CD4-positive, CD25-positive, alpha-beta regulatory T cell (primary cell): Measurements from ENCODE around the gene HIC1. TPM values are rescaled to one million over a fixed set of nuclear protein-coding genes. Genes with fewer than 3 reads are reported as not detected.

Experiments
- ATAC-seq, 2 donors: fragments of 150-1000 bp; cut with Tn5 transposase; one replicate each; pipeline ENCODE4 v1.10.0; 2021; ENCODE audit warnings: low read depth in 2 of 2, moderate number of reproducible peaks in 2 of 2, moderate library complexity in 1 of 2
- DNase-seq, 3 donors: peaks; one replicate each; pipeline versions ENCODE4 v3.0.0 to v3.0.0-alpha.2; 2012 to 2022; ENCODE audit warnings: mixed read lengths in 1 of 3
- H3K27ac ChIP-seq: one replicate; pipeline ENCODE4 v1.7.0; 2013; ENCODE audit warnings: mild to moderate bottlenecking, low read length; ENCODE audit not compliant: insufficient read depth, poor library complexity, severe bottlenecking
- H3K27me3 ChIP-seq: one replicate; pipeline ENCODE4 v1.7.0; 2013; ENCODE audit warnings: low read length; ENCODE audit not compliant: control insufficient read depth, insufficient read depth
- H3K36me3 ChIP-seq: one replicate; pipeline ENCODE4 v1.7.0; 2013; ENCODE audit warnings: mild to moderate bottlenecking, low read length, moderate library complexity; ENCODE audit not compliant: control insufficient read depth, insufficient read depth
- H3K4me1 ChIP-seq: 2 replicates; pipeline ENCODE4 v1.7.0; 2013; ENCODE audit warnings: mild to moderate bottlenecking, low read length; ENCODE audit not compliant: insufficient read depth, control insufficient read depth, poor library complexity, severe bottlenecking
- H3K4me3 ChIP-seq: one replicate; pipeline ENCODE4 v1.7.0; 2013; ENCODE audit warnings: low read depth, mild to moderate bottlenecking, low read length, moderate library complexity
- H3K9me3 ChIP-seq, 2 experiments: 1 replicate in 1 of 2; 2 replicates in 1 of 2; pipeline ENCODE4 v1.7.0; 2013; ENCODE audit warnings: low read length in 2 of 2, mild to moderate bottlenecking in 1 of 2, moderate library complexity in 1 of 2; ENCODE audit not compliant: control insufficient read depth in 2 of 2
- H3K27ac Mint-ChIP-seq, 3 donors: one replicate each; pipeline ENCODE4 v1.8.0; 2020 to 2022; ENCODE audit warnings: mild to moderate bottlenecking in 3 of 3, mixed read lengths in 3 of 3, moderate library complexity in 2 of 3
- H3K27me3 Mint-ChIP-seq: one replicate; pipeline ENCODE4 v1.8.0; 2022; ENCODE audit warnings: mild to moderate bottlenecking, mixed read lengths
- H3K36me3 Mint-ChIP-seq: one replicate; pipeline ENCODE4 v1.8.0; 2020; ENCODE audit warnings: mixed read lengths
- H3K4me1 Mint-ChIP-seq, 4 donors: one replicate each; pipeline ENCODE4 v1.8.0; 2020 to 2022; ENCODE audit warnings: mixed read lengths in 4 of 4, mild to moderate bottlenecking in 1 of 4
- H3K4me3 Mint-ChIP-seq, 4 donors: one replicate each; pipeline ENCODE4 v1.8.0; 2020 to 2022; ENCODE audit warnings: mild to moderate bottlenecking in 4 of 4, mixed read lengths in 4 of 4, moderate library complexity in 3 of 4
- H3K9me3 Mint-ChIP-seq, 7 donors: one replicate each; pipeline ENCODE4 v1.8.0; 2020 to 2022; ENCODE audit warnings: mixed read lengths in 7 of 7, mild to moderate bottlenecking in 3 of 7, moderate library complexity in 2 of 7
- polyA plus RNA-seq, 4 donors: library from polyadenylated mRNA; unstranded; fragments of 300-500 nt; fragmentation: Illumina TruSeq; gene quantifications; one replicate each; pipeline ENCODE4 v1.2.3, GENCODE V29; 2021
- total RNA-seq: library from RNA; stranded (reverse); gene quantifications from one replicate; pipeline ENCODE4 v1.2.3, GENCODE V29; 2022

Gene HIC1
- total and polyA plus RNA-seq, 5 donors from 2014 or later: 0.14 to 1.3 (median 0.64) TPM; not detected in 1

DNA sequence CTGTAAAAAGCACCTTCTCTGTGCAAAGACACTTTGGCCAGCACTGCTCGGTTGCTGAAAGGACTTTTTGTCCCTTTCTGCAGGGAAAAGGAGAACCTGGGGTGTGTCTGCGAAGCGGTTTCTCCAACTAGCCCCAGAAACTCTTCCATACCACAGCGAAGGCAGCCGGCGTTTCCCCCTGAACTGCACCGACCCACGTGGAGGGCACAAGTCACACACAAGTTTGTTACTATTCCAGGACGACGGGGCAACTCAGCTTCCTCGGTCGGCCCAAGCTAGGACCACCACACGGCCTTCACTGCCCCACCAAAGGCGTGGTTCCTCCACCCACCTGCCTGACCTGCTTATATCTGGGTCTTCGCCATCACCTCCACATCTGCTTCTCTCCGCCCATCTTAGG lies 31.6 kb upstream of the HIC1 start:
- H3K4me1 Mint-ChIP-seq: peaks cover 0 to 18% (median 3%) of the 10 kb centered on the region in 4 donors

GRCh38 chr17:2023692-2024571 lies 31.0 kb upstream of the HIC1 start:
- H3K4me3 ChIP-seq: no peak overlapping the region
- H3K4me3 Mint-ChIP-seq: peak overlapping the region in 2 of 4 donors; percentile 72 to 81
- no peaks in the 10 kb centered on the region for H3K36me3 ChIP-seq
- peaks cover 35% of the 10 kb centered on the region for H3K4me1 ChIP-seq
- H3K27me3 Mint-ChIP-seq: peaks cover 71% of the 10 kb centered on the region
- peaks cover 7% of the 10 kb centered on the region for H3K27me3 ChIP-seq
- ATAC-seq: no peak
- H3K36me3 Mint-ChIP-seq: no peaks in the 10 kb centered on the region
- no peaks in the 10 kb centered on the region for H3K9me3 Mint-ChIP-seq
- peaks cover 0 to 18% (median 3%) of the 10 kb centered on the region in 4 donors for H3K4me1 Mint-ChIP-seq
- no peaks in the 10 kb centered on the region for H3K9me3 ChIP-seq
- H3K27ac Mint-ChIP-seq: no peak overlapping the region
- DNase-seq: peak in 1 of 3 donors; percentile 24
- H3K27ac ChIP-seq: no peak overlapping the region

More for the DNA sequence above, 31.6 kb upstream of the HIC1 start:
- H3K27ac Mint-ChIP-seq: peak overlapping the region in 1 of 3 donors; percentile 69
- ATAC-seq (no peak), DNase-seq (no peak)
- H3K4me1 ChIP-seq: peaks cover 35% of the 10 kb centered on the region
- no peaks in the 10 kb centered on the region for H3K36me3 Mint-ChIP-seq
- H3K27me3 ChIP-seq: peaks cover 7% of the 10 kb centered on the region
- H3K9me3 Mint-ChIP-seq: no peaks in the 10 kb centered on the region
- no peaks in the 10 kb centered on the region for H3K36me3 ChIP-seq
- peaks cover 69% of the 10 kb centered on the region for H3K27me3 Mint-ChIP-seq
- no peak overlapping the region for H3K4me3 ChIP-seq
- no peaks in the 10 kb centered on the region for H3K9me3 ChIP-seq
- H3K4me3 Mint-ChIP-seq: peak overlapping the region in 3 of 4 donors; percentile 39 to 68 (median 47)
- no peak overlapping the region for H3K27ac ChIP-seq

DNA sequence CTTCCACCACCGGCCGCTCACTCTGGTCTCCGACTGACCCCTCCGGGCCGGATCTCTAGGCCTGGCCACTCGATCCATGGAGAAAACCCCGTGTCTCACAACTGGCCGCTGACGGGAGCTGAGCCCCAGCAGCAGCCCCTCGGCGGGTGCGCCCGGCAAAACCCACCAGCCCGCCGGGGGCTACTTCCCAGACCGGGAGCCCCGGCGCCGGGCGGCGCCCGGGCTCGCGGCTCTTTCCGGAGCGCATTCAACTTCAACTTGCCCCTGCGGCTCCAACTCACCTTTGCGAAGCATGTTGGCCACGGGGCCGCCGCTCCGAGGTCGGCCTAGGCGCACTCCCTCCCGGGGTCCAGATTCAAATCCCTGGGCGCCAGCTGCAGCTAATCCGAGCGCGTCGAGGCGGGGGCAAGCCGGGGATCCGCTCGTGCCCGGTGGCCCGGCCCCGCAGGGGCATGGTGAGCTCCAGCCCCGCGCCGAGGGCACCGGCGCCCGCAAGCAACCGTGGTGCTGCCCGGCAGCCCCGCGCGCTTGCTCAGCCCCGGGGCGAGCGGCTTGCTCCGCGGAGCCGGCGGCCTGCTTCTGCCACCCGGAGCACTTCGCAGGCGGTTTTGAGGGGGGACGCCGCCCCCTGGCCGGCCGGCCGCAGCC lies 30.2 kb upstream of the HIC1 start:
- no peaks in the 10 kb centered on the region for H3K9me3 Mint-ChIP-seq
- H3K36me3 Mint-ChIP-seq: no peaks in the 10 kb centered on the region
- H3K27ac Mint-ChIP-seq: no peak overlapping the region
- H3K27me3 ChIP-seq: peaks cover 7% of the 10 kb centered on the region
- H3K9me3 ChIP-seq: no peaks in the 10 kb centered on the region
- DNase-seq (no peak), ATAC-seq (no peak)
- peaks cover 0 to 18% (median 3%) of the 10 kb centered on the region in 4 donors for H3K4me1 Mint-ChIP-seq
- H3K4me3 ChIP-seq: no peak overlapping the region
- H3K36me3 ChIP-seq: no peaks in the 10 kb centered on the region
- peaks cover 38% of the 10 kb centered on the region for H3K4me1 ChIP-seq
- peaks cover 75% of the 10 kb centered on the region for H3K27me3 Mint-ChIP-seq
- no peak overlapping the region for H3K27ac ChIP-seq
- H3K4me3 Mint-ChIP-seq: peak overlapping the region in 3 of 4 donors; percentile 58 to 86 (median 81)

GRCh38 chr17:2025220-2025621 lies 29.7 kb upstream of the HIC1 start, which contains the start of gene RTN4RL1:
Gene RTN4RL1 (minus strand): TSS chr17:2025334. CDS start chr17:2024865, 469 bp downstream.
- H3K36me3 Mint-ChIP-seq: no peaks in the 10 kb centered on the region

DNA sequence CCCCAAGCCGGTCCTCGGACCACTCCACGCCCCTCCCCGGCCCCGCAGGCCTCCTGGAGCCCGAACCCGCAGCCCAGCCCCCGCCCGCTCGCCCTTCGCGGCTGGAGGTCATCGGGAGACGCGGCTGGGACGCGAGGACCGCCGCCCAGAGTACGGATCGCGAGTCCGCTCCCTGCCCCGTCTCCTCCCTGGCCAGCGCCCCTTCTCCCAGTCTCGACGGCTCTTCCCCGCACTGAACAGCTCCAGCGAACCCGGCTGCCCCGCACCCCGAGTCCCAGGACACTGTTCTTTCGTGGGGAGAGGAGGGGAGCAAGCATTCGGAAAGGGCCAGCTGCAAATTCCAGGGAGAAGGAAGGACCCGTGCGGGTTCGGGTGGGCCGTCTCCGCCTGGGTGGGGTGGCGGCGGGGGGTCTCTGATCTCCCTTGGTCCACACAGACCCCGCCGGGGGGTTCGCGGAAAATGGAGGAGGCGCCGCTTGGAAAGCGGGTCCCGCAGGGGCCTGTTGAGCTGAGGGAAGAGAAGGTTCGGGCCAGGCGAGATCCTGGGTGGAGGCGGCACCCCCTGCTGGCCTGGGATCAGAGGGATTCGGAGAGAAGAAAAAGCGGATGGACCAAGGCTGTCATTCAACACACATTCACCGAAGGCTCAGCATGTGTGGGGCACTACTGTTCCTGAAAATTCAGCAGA lies 29.1 kb upstream of the HIC1 start:
- peak in 1 of 3 donors; percentile 22 for DNase-seq
- Histone ChIP-seq H3K27ac (no peak overlapping the region), H3K4me3 (no peak overlapping the region), H3K4me1 (peaks cover 45% of the 10 kb centered on the region), H3K9me3 (no peaks in the 10 kb centered on the region), H3K36me3 (no peaks in the 10 kb centered on the region), H3K27me3 (peaks cover 7% of the 10 kb centered on the region)
- H3K4me3 Mint-ChIP-seq: peak overlapping the region; percentile 81 to 92 (median 86)
- H3K36me3 Mint-ChIP-seq: no peaks in the 10 kb centered on the region
- peaks cover under 1 to 25% (median 9%) of the 10 kb centered on the region in 4 donors for H3K4me1 Mint-ChIP-seq
- no peaks in the 10 kb centered on the region for H3K9me3 Mint-ChIP-seq
- no peak for ATAC-seq
- peak overlapping the region in 1 of 3 donors; percentile 38 for H3K27ac Mint-ChIP-seq
- peaks cover 68% of the 10 kb centered on the region for H3K27me3 Mint-ChIP-seq

More at GRCh38 chr17:2025220-2025621, 29.7 kb upstream of the HIC1 start, which contains the start of gene RTN4RL1:
- Histone ChIP-seq H3K36me3 (no peaks in the 10 kb centered on the region), H3K9me3 (no peaks in the 10 kb centered on the region), H3K27ac (no peak within 1 kb of the TSS), H3K4me1 (peaks cover 40% of the 10 kb centered on the region), H3K27me3 (peaks cover 7% of the 10 kb centered on the region), H3K4me3 (no peak within 1 kb of the TSS)
- H3K4me1 Mint-ChIP-seq: peaks cover 0 to 19% (median 4%) of the 10 kb centered on the region in 4 donors
- H3K9me3 Mint-ChIP-seq: no peaks in the 10 kb centered on the region
- peak within 1 kb of the TSS in 1 of 3 donors; percentile 38 for H3K27ac Mint-ChIP-seq
- peak; percentile 37 to 50 for ATAC-seq
- H3K4me3 Mint-ChIP-seq: peak within 1 kb of the TSS; percentile 81 to 92 (median 86)
- peaks cover 73% of the 10 kb centered on the region for H3K27me3 Mint-ChIP-seq
- DNase-seq: peak; percentile 61 to 86 (median 67)

DNA sequence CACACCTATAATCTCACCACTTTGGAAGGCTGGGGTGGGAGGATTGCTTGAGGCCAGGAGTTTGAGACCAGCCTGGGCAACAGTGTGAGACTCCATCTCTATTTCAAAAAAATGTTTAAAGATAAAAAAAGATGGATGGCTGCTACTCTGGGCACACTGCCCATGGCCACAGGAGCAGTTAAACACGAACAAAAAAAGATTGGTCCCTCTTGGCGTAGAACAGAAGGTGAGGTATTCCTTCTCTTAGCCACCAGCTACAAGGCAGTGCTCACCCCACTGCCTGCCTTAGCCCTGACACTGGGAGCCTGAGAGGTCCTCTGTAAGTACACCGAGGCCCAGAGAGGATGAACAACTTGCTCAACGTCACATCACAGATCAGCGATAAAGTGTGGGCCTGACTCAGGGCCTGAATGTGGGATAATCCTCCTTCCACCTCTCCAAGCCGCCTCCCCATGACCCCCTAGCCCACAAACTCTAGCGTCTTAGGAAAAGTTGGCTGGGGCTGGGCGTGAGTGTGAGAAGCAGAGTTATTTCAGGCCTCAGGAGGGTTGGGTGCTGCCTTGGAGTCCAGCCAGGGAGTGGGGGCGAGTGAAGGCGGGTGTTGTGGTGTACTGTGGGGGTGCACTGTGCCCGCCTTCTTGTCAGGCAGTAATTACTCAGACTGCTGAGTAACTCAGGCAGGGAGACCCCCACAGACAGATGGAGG lies 27.2 kb upstream of the HIC1 start:
- ATAC-seq (no peak), DNase-seq (no peak)
- peaks cover 7% of the 10 kb centered on the region for H3K27me3 ChIP-seq
- no peaks in the 10 kb centered on the region for H3K9me3 Mint-ChIP-seq
- H3K36me3 ChIP-seq: no peaks in the 10 kb centered on the region
- H3K9me3 ChIP-seq: no peaks in the 10 kb centered on the region
- H3K27ac ChIP-seq: no peak overlapping the region
- no peak overlapping the region for H3K27ac Mint-ChIP-seq
- peaks cover 53% of the 10 kb centered on the region for H3K27me3 Mint-ChIP-seq
- no peak overlapping the region for H3K4me3 ChIP-seq
- peak overlapping the region; percentile 36 to 84 (median 52) for H3K4me3 Mint-ChIP-seq
- H3K4me1 ChIP-seq: peaks cover 56% of the 10 kb centered on the region
- no peaks in the 10 kb centered on the region for H3K36me3 Mint-ChIP-seq
- peaks cover 8 to 36% (median 16%) of the 10 kb centered on the region in 4 donors for H3K4me1 Mint-ChIP-seq

DNA sequence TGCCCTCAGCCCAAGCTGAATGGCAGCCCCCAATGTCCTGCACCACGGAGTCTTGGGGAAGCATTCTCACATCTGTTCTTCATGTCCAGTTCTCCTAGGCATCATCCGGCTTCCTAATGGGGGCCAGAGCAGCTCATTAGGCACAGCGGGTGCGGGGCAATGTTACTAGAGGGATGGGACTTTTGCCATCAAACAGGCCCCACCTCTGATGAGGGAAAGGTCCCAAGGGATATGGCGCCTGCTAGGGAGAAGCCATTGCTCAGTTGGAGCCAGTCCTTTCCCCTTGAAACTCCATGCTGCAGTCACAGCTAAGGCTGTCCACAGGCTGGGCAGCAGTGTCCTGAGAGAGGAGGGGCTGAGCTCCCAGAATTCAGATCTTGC lies 26.7 kb upstream of the HIC1 start:
- H3K4me1 ChIP-seq: peaks cover 51% of the 10 kb centered on the region
- H3K36me3 Mint-ChIP-seq: peaks cover 1% of the 10 kb centered on the region
- DNase-seq: no peak
- peaks cover 47% of the 10 kb centered on the region for H3K27me3 Mint-ChIP-seq
- ATAC-seq: no peak
- no peaks in the 10 kb centered on the region for H3K9me3 ChIP-seq
- H3K27me3 ChIP-seq: peaks cover 5% of the 10 kb centered on the region
- no peaks in the 10 kb centered on the region for H3K9me3 Mint-ChIP-seq
- H3K4me3 ChIP-seq: no peak overlapping the region
- H3K27ac ChIP-seq: no peak overlapping the region
- peaks cover 4% of the 10 kb centered on the region for H3K36me3 ChIP-seq
- H3K4me3 Mint-ChIP-seq: peak overlapping the region in 3 of 4 donors; percentile 29 to 84 (median 77)
- no peak overlapping the region for H3K27ac Mint-ChIP-seq
- H3K4me1 Mint-ChIP-seq: peaks cover 8 to 36% (median 16%) of the 10 kb centered on the region in 4 donors
